Parathyroid adenoma (tissue), 2 donors: ENCODE measurements around the gene PDCD7.
A peak's percentile ranks its signal among the peaks of the same experiment; 100 is the strongest.
"Not testable (repeated sequence)": the region's sequence is repeated elsewhere in the genome, so short reads cannot be mapped to it uniquely, and the experiment has no call there.

Source experiments
- H2AFZ ChIP-seq: fragments of 300-600 bp; sonication (generic); one replicate; pipeline ENCODE4 v1.7.0; 2017; ENCODE audit warnings: antibody characterized with exemption, mild to moderate bottlenecking
- H3K27ac ChIP-seq: fragments of 300-600 bp; sonication (generic); one replicate; pipeline ENCODE4 v1.7.0; 2017
- H3K27me3 ChIP-seq: fragments of 300-600 bp; sonication (generic); one replicate; pipeline ENCODE4 v1.7.0; 2017; ENCODE audit warnings: low read length; ENCODE audit not compliant: control insufficient read depth, insufficient read depth
- H3K36me3 ChIP-seq: fragments of 300-600 bp; sonication (generic); one replicate; pipeline ENCODE4 v1.7.0; 2017; ENCODE audit warnings: low read length; ENCODE audit not compliant: control insufficient read depth, insufficient read depth
- H3K4me1 ChIP-seq: fragments of 300-600 bp; sonication (generic); one replicate; pipeline ENCODE4 v1.7.0; 2017; ENCODE audit warnings: control low read depth
- H3K4me2 ChIP-seq: fragments of 300-600 bp; sonication (generic); one replicate; pipeline ENCODE4 v1.7.0; 2017; ENCODE audit warnings: low read length
- H3K4me3 ChIP-seq: fragments of 300-600 bp; sonication (generic); one replicate; pipeline ENCODE4 v1.7.0; 2017; ENCODE audit warnings: low read depth, low read length
- H3K79me2 ChIP-seq: fragments of 300-600 bp; sonication (generic); one replicate; pipeline ENCODE4 v1.7.0; 2017; ENCODE audit warnings: control low read depth
- H3K9ac ChIP-seq: fragments of 300-600 bp; sonication (generic); one replicate; pipeline ENCODE4 v1.7.0; 2017; ENCODE audit warnings: mild to moderate bottlenecking
- H3K9me3 ChIP-seq: fragments of 300-600 bp; sonication (generic); one replicate; pipeline ENCODE4 v1.7.0; 2017; ENCODE audit warnings: low read length; ENCODE audit not compliant: control insufficient read depth
- CTCF ChIP-seq: fragments of 300-600 bp; sonication (generic); IDR thresholded peaks from one replicate; pipeline ENCODE4 v1.7.0; 2017; ENCODE audit warnings: antibody characterized with exemption, mild to moderate bottlenecking
- donor health status: primary hyperparathyroidism.

PDCD7 gene

GRCh38 chr15:65133548-65134200 lies at the start of gene PDCD7:
PDCD7 (minus strand) TSS chr15:65133808; CDS start chr15:65133781, 27 bp downstream.
- Histone ChIP-seq H3K27ac (peak within 1 kb of the TSS; percentile 69), H3K9me3 (no peaks in the 10 kb centered on the region), H3K4me3 (peak within 1 kb of the TSS; percentile 78), H3K27me3 (no peaks in the 10 kb centered on the region), H3K36me3 (no peaks in the 10 kb centered on the region), H3K9ac (no peak within 1 kb of the TSS), H3K4me1 (peaks cover 4% of the 10 kb centered on the region), H2AFZ (peak within 1 kb of the TSS; percentile 80), H3K4me2 (peak within 1 kb of the TSS; percentile 82), H3K79me2 (peaks cover 14% of the 10 kb centered on the region)
- no peak for TF ChIP-seq CTCF

GRCh38 chr15:65182538-65182937 lies 48.9 kb upstream of the PDCD7 start:
- no peaks in the 10 kb centered on the region for H3K9me3 ChIP-seq
- no peaks in the 10 kb centered on the region for H3K27me3 ChIP-seq
- no peak overlapping the region for H3K4me2 ChIP-seq
- H2AFZ ChIP-seq, result no peak overlapping the region
- TF ChIP-seq CTCF, result no peak
- no peaks in the 10 kb centered on the region for H3K36me3 ChIP-seq
- H3K4me3 ChIP-seq, result no peak overlapping the region
- peaks cover 12% of the 10 kb centered on the region for H3K79me2 ChIP-seq
- H3K4me1 ChIP-seq, result no peaks in the 10 kb centered on the region
- H3K9ac ChIP-seq, result no peak overlapping the region
- H3K27ac ChIP-seq, result no peak overlapping the region

- not testable (repeated sequence) for H3K4me1 ChIP-seq, H3K4me2 ChIP-seq, H3K36me3 ChIP-seq, H3K9me3 ChIP-seq, H3K4me3 ChIP-seq, H3K27ac ChIP-seq, H3K27me3 ChIP-seq, H3K9ac ChIP-seq, H2AFZ ChIP-seq
- H3K79me2 ChIP-seq, result peaks cover 12% of the 10 kb centered on the region
Observed at GRCh38 chr15:65181582-65182353, 48.2 kb upstream of the PDCD7 start.

- Histone ChIP-seq H3K4me1 (no peaks in the 10 kb centered on the region), H3K4me2 (no peak overlapping the region), H3K79me2 (peaks cover 13% of the 10 kb centered on the region), H3K27me3 (no peaks in the 10 kb centered on the region), H2AFZ (no peak overlapping the region), H3K9me3 (no peaks in the 10 kb centered on the region), H3K9ac (no peak overlapping the region), H3K36me3 (no peaks in the 10 kb centered on the region), H3K4me3 (no peak overlapping the region), H3K27ac (no peak overlapping the region)
- TF ChIP-seq CTCF, result no peak
Observed at GRCh38 chr15:65180167-65180566, 46.6 kb upstream of the PDCD7 start.

GRCh38 chr15:65177901-65178300 lies 44.3 kb upstream of the PDCD7 start:
- Histone ChIP-seq H3K9ac (no peak overlapping the region), H3K4me2 (no peak overlapping the region), H3K27me3 (no peaks in the 10 kb centered on the region), H3K79me2 (peaks cover 17% of the 10 kb centered on the region), H3K36me3 (no peaks in the 10 kb centered on the region), H3K9me3 (no peaks in the 10 kb centered on the region), H3K4me3 (no peak overlapping the region), H3K4me1 (no peaks in the 10 kb centered on the region), H2AFZ (no peak overlapping the region), H3K27ac (no peak overlapping the region)
- no peak for TF ChIP-seq CTCF
